ENCODE measurements around the gene NEURL3. TPM values are rescaled to one million over a fixed set of nuclear protein-coding genes. Genes with fewer than 3 reads are reported as not detected.
A peak's percentile ranks its signal among the peaks of the same experiment; 100 is the strongest.

The NEURL3 gene
- total and polyA plus RNA-seq, 9 of the 15 experiments (the other 6 are each of a cell fraction or from before 2014, with no cell fraction given) = not detected

GRCh38 chr2:96520697-96521096 is 15.5 kb upstream of the NEURL3 start:
- TF ChIP-seq MEIS2 (IDR thresholded peaks at IDR 0.05; ENCODE audit: partially characterized antibody) (peak; percentile 19), ZBTB33 (CRISPR knock-in tag; IDR thresholded peaks at IDR 0.05) (peak; percentile 88), CXXC5 (CRISPR knock-in tag; IDR thresholded peaks at IDR 0.05) (no peak)
- ChIA-PET POLR2A (no interaction called here), CTCF (ENCODE audit: low intra/inter-chr PET ratio) (no interaction called here)
- Histone ChIP-seq H3K27me3 (ENCODE audit: control insufficient read depth in 2 of 2, insufficient read depth in 2 of 2, low read length in 2 of 2) (peaks cover 2 to 20% of the 10 kb centered on the region in 2 experiments; a peak in 4 of 5 replicates), H3K4me1 (replicated peaks in 1 of 2; ENCODE audit: control insufficient read depth in 2 of 2, insufficient read depth in 2 of 2, low read length in 2 of 2) (no peaks in the 10 kb centered on the region), H3K27ac (ENCODE audit: extremely low read depth, low read depth, low read length) (no peak overlapping the region), H3K4me2 (ENCODE audit: insufficient read depth, low read length) (no peak overlapping the region), H3K9me3 (replicated peaks; ENCODE audit: control insufficient read depth, insufficient read depth, low read depth, low read length) (no peaks in the 10 kb centered on the region), H2AFZ (ENCODE audit: low read depth, low read length) (no peak overlapping the region), H3K79me2 (ENCODE audit: control insufficient read depth, insufficient read depth, low read length) (no peaks in the 10 kb centered on the region), H3K36me3 (ENCODE audit: control insufficient read depth, insufficient read depth, low read length) (no peaks in the 10 kb centered on the region), H3K9ac (ENCODE audit: insufficient read depth in 1 of 2, low read depth in 2 of 2, low read length in 2 of 2) (no peak overlapping the region), H4K20me1 (replicated peaks; ENCODE audit: control insufficient read depth, insufficient read depth, low read length) (no peaks in the 10 kb centered on the region), H3K9me1 (ENCODE audit: control insufficient read depth, insufficient read depth, low read length) (no peaks in the 10 kb centered on the region), H3K4me3 (no peak overlapping the region)
- BruUV-seq (replicated peaks) = no TSS peak
- in situ Hi-C loops (cut with MboI) (loop anchor here (25.0 kb wide), 2 partner anchors 508 to 733 kb away; no protein-coding TSS in a partner anchor), intact Hi-C loops (cut with micrococcal nuclease) (no loop called here)
- no peak for ATAC-seq
- FAIRE-seq = no peak
- WGBS (ENCODE audit: insufficient coverage, low coverage, missing lambda C conversion rate) = 5% methylated on average over 3 of the region's 3 CpGs
- DNase-seq (ENCODE audit: extremely low read depth in 1 of 4, low spot score in 3 of 4) = no peak

GRCh38 chr2:96520231-96520630 is 15.1 kb upstream of the NEURL3 start:
- Histone ChIP-seq H3K4me3 (no peak overlapping the region), H3K27me3 (ENCODE audit: control insufficient read depth in 2 of 2, insufficient read depth in 2 of 2, low read length in 2 of 2) (peaks cover 2 to 15% of the 10 kb centered on the region in 2 experiments; a peak in 4 of 5 replicates), H3K36me3 (ENCODE audit: control insufficient read depth, insufficient read depth, low read length) (no peaks in the 10 kb centered on the region), H3K4me1 (replicated peaks in 1 of 2; ENCODE audit: control insufficient read depth in 2 of 2, insufficient read depth in 2 of 2, low read length in 2 of 2) (no peaks in the 10 kb centered on the region), H3K9ac (ENCODE audit: insufficient read depth in 1 of 2, low read depth in 2 of 2, low read length in 2 of 2) (no peak overlapping the region), H3K9me3 (replicated peaks; ENCODE audit: control insufficient read depth, insufficient read depth, low read depth, low read length) (no peaks in the 10 kb centered on the region), H3K79me2 (ENCODE audit: control insufficient read depth, insufficient read depth, low read length) (no peaks in the 10 kb centered on the region), H3K9me1 (ENCODE audit: control insufficient read depth, insufficient read depth, low read length) (no peaks in the 10 kb centered on the region), H4K20me1 (replicated peaks; ENCODE audit: control insufficient read depth, insufficient read depth, low read length) (no peaks in the 10 kb centered on the region), H2AFZ (ENCODE audit: low read depth, low read length) (no peak overlapping the region), H3K27ac (ENCODE audit: extremely low read depth, low read depth, low read length) (no peak overlapping the region), H3K4me2 (ENCODE audit: insufficient read depth, low read length) (no peak overlapping the region)
- ATAC-seq (no peak), FAIRE-seq (no peak), DNase-seq (ENCODE audit: extremely low read depth in 1 of 4, low spot score in 3 of 4) (no peak)
- CTCF ChIA-PET (ENCODE audit: low intra/inter-chr PET ratio) = no interaction called here
- BruUV-seq (replicated peaks) = no TSS peak
- WGBS (ENCODE audit: insufficient coverage, low coverage, missing lambda C conversion rate) = 7% methylated on average over 4 of the region's 4 CpGs
- in situ Hi-C loops (cut with MboI) (loop anchor here (25.0 kb wide), 2 partner anchors 508 to 733 kb away; no protein-coding TSS in a partner anchor), intact Hi-C loops (cut with micrococcal nuclease) (no loop called here)
- POLR2A ChIA-PET = no interaction called here
- no peak for TF ChIP-seq ATF2 (CRISPR knock-in tag; IDR thresholded peaks at IDR 0.05)
- no peak for TF ChIP-seq ZNF311 (CRISPR knock-in tag; IDR thresholded peaks at IDR 0.05)
- no peak for TF ChIP-seq CTCF (IDR thresholded peaks at IDR 0.05 in 2 of 3, conservative IDR thresholded peaks at IDR 0.05 in 1 of 3; ENCODE audit: insufficient read depth in 2 of 3, low read depth in 1 of 3, low read length in 3 of 3)
- no peak for TF ChIP-seq CEBPG (CRISPR knock-in tag; IDR thresholded peaks at IDR 0.05)
- TF ChIP-seq CEBPG (tag; conservative IDR thresholded peaks at IDR 0.05 in 1 of 2, IDR thresholded peaks at IDR 0.05 in 1 of 2) = no peak
- TF ChIP-seq RBM14 (IDR thresholded peaks at IDR 0.05; ENCODE audit: borderline replicate concordance, insufficient read depth, low read depth, low read length) = no peak
- peak; percentile 98 for TF ChIP-seq ZNF507 (tag; conservative IDR thresholded peaks at IDR 0.05)
- TF ChIP-seq SNRNP70 (optimal IDR thresholded peaks at IDR 0.05; ENCODE audit: low read depth, low read length) = no peak

Measured in K562 (cell line).